Endothelial cell of umbilical vein (primary cell): ENCODE data around the gene HDGFL2.

ENCODE experiments used
- CTCF ChIP-seq, 2 donors: IDR thresholded peaks; 1 replicate in 1 of 2; 2 replicates in 1 of 2; pipeline ENCODE4 v1.5.1; 2011; ENCODE audit warnings: low read length in 2 of 2, mild to moderate bottlenecking in 2 of 2, moderate library complexity in 2 of 2, control low read depth in 1 of 2, inconsistent platforms in 1 of 2, low read depth in 1 of 2; ENCODE audit not compliant: insufficient read depth in 1 of 2; ENCODE audit errors: extremely low read depth in 1 of 2
- POLR2A ChIP-seq: IDR thresholded peaks from 2 replicates; pipeline ENCODE4 v1.6.1; 2012; ENCODE audit warnings: low read depth, mild to moderate bottlenecking, control low read depth, low read length

GRCh38 chr19:4521888-4522242, 49.8 kb downstream of the HDGFL2 start:
- TF ChIP-seq POLR2A (no peak), CTCF (IDR thresholded peaks at IDR 0.05; ENCODE audit: extremely low read depth in 1 of 2, insufficient read depth in 1 of 2, low read depth in 1 of 2, low read length in 2 of 2) (no peak)
